ENCODE results near the gene RAI14.

GRCh38 chr5:34820593-34820992 lies 164.5 kb downstream of the RAI14 start:
- TF ChIP-seq CTCF (IDR thresholded peaks at IDR 0.05; ENCODE audit: insufficient read depth, low read depth, low read length) (no peak), EZH2 (IDR thresholded peaks at IDR 0.05; ENCODE audit: insufficient read depth, low read length) (no peak)

Measured in astrocyte (in vitro differentiated cells and primary cell).